Measurements from ENCODE around the gene CCDC88C. TPM values are rescaled to one million over a fixed set of nuclear protein-coding genes. Genes with fewer than 3 reads are reported as not detected.

Gene CCDC88C
- total RNA-seq, 1 donor from 2014 or later = 68.0 TPM

DNA sequence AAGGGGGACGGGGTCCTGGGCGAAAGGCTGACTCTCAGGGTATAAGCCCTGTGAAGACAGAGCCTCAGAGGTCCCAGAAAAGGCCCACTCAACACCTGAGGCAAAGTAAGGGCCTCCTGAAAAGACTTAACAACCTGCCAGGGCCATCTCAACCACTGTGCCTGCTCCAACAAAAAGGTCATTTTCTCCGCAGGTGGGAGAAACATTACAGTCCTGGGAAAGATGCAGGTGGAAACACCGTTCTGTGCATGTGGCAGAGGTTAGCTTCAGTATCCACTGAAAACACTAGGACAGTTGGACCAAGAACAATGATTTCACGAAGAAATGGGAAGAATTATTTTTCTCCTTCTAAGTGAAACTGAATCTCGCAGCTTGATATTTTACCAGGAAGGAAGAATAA lies 50.9 kb downstream of the CCDC88C start:
- Mint-ChIP-seq H3K4me3 (ENCODE audit: unreplicated experiment) (no peak overlapping the region), H3K27me3 (ENCODE audit: unreplicated experiment) (peaks cover 13% of the 10 kb centered on the region), H3K9me3 (ENCODE audit: unreplicated experiment) (peaks cover 7% of the 10 kb centered on the region), H3K36me3 (ENCODE audit: unreplicated experiment) (no peaks in the 10 kb centered on the region), H3K27ac (ENCODE audit: unreplicated experiment) (no peak overlapping the region), H3K4me1 (ENCODE audit: low read depth, unreplicated experiment) (peaks cover 52% of the 10 kb centered on the region)
- no peak for DNase-seq
- TF ChIP-seq, protein P1, sequence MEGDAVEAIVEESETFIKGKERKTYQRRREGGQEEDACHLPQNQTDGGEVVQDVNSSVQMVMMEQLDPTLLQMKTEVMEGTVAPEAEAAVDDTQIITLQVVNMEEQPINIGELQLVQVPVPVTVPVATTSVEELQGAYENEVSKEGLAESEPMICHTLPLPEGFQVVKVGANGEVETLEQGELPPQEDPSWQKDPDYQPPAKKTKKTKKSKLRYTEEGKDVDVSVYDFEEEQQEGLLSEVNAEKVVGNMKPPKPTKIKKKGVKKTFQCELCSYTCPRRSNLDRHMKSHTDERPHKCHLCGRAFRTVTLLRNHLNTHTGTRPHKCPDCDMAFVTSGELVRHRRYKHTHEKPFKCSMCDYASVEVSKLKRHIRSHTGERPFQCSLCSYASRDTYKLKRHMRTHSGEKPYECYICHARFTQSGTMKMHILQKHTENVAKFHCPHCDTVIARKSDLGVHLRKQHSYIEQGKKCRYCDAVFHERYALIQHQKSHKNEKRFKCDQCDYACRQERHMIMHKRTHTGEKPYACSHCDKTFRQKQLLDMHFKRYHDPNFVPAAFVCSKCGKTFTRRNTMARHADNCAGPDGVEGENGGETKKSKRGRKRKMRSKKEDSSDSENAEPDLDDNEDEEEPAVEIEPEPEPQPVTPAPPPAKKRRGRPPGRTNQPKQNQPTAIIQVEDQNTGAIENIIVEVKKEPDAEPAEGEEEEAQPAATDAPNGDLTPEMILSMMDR (IDR thresholded peaks at IDR 0.05; ENCODE audit: partially characterized antibody, unreplicated experiment) = no peak

DNA sequence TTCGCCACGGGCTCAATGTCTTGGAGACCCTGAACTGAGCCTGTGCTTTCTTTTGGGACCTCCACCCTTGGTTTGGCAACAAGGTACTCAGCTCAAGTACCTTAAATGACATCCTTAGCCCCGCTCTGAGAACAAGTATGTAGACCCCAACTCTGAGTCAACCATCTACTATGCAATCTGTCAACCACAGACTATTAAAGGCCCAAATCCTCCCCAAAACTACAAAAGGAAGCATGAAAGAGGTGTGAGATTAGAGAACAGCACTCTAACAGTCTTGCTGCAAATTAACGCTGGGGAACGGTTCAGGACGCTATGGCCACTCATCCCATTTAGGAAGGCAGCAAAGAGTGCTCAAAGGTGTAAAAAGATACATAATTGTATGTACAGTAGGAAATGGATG lies 52.1 kb downstream of the CCDC88C start:
- no peak for DNase-seq

DNA sequence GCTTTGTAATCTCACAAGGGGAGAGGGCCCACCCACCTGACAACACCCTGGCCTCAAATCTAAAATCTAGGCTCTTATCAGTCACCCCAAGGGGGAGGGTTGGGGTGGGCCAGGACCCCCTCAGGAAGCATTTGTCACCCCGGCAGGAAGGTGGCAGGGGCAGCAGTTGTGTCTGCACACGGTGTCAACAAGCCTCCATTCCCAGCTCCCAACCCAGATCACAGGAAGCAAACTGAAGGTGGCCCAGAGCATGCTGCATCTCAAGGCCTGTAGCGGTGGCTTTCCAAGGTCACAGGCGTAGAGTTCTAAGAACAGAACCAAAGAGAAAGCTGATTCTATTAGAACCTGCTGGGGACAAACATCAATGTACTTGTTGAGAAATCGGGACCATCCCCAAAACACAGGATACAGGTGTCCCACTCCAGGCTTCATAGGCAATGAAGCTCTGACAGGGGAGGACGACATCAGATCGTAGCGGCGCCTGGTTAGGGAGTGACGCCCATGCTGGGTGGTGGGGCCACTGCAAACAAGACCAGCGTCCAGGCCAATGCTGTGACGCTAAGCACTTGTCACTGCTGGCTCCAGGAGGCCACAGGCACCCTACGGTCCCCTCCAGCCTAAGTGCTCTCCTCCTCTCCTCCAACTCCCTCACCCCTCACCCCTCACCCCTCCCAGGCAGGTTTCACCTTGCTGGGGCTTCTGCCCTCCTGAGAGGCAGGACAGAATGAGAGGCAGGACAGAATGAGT lies 52.9 kb downstream of the CCDC88C start:
- peaks cover 9% of the 10 kb centered on the region for H3K27me3 Mint-ChIP-seq (ENCODE audit: unreplicated experiment)
- H3K4me1 Mint-ChIP-seq (ENCODE audit: low read depth, unreplicated experiment) = peaks cover 44% of the 10 kb centered on the region
- H3K9me3 Mint-ChIP-seq (ENCODE audit: unreplicated experiment) = peaks cover 5% of the 10 kb centered on the region
- no peak overlapping the region for H3K4me3 Mint-ChIP-seq (ENCODE audit: unreplicated experiment)
- peaks cover under 1% of the 10 kb centered on the region for H3K36me3 Mint-ChIP-seq (ENCODE audit: unreplicated experiment)
- TF ChIP-seq, protein P1 (IDR thresholded peaks at IDR 0.05; ENCODE audit: partially characterized antibody, unreplicated experiment) = no peak
- DNase-seq = no peak
- H3K27ac Mint-ChIP-seq (ENCODE audit: unreplicated experiment) = no peak overlapping the region

More for the DNA sequence above, 52.1 kb downstream of the CCDC88C start:
- Mint-ChIP-seq H3K4me1 (ENCODE audit: low read depth, unreplicated experiment) (peaks cover 52% of the 10 kb centered on the region), H3K4me3 (ENCODE audit: unreplicated experiment) (no peak overlapping the region), H3K9me3 (ENCODE audit: unreplicated experiment) (peaks cover 7% of the 10 kb centered on the region), H3K27me3 (ENCODE audit: unreplicated experiment) (peaks cover 10% of the 10 kb centered on the region), H3K27ac (ENCODE audit: unreplicated experiment) (no peak overlapping the region), H3K36me3 (ENCODE audit: unreplicated experiment) (no peaks in the 10 kb centered on the region)
- TF ChIP-seq, protein P1 (IDR thresholded peaks at IDR 0.05; ENCODE audit: partially characterized antibody, unreplicated experiment) = no peak

DNA sequence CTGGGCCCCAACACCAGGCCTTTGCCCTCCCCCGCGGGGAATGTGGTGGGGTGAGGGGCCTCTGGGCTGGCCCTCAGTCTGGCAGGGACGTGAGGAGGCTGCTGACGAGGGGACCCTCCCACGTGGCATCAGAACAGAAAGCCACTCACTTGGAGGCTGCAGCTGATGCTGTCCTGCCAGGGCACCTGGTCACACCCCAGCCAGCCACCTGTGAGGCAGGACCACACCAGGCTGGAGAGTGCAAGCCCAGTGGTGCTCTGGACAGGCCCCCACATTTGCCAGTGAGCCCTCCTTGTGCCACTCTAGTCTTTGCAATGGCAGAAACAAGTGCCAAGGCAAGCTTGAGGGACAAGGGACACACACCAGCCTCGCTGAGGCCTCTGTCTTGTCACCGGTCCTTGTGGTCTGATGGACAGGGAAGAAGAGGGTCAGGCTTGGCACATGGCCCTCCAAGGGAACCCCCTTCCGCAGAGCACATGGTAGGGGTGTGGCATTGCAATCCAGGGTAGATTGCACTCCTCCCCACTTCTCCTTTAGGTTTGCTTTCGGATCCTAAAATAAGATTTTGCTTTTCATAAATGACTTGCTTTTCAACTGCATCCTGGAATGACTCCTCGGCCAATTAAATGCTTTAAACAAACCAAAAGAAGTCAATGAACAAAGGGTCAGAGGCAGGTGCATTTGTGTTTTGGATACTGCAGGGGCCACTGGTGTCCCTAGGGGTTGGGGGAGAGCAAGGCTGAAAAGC lies 53.7 kb downstream of the CCDC88C start:
- H3K4me3 Mint-ChIP-seq (ENCODE audit: unreplicated experiment) = no peak overlapping the region
- no peak for DNase-seq
- H3K9me3 Mint-ChIP-seq (ENCODE audit: unreplicated experiment) = peaks cover 8% of the 10 kb centered on the region
- peaks cover 43% of the 10 kb centered on the region for H3K4me1 Mint-ChIP-seq (ENCODE audit: low read depth, unreplicated experiment)
- H3K27ac Mint-ChIP-seq (ENCODE audit: unreplicated experiment) = no peak overlapping the region
- peaks cover 6% of the 10 kb centered on the region for H3K36me3 Mint-ChIP-seq (ENCODE audit: unreplicated experiment)
- TF ChIP-seq, protein P1 (IDR thresholded peaks at IDR 0.05; ENCODE audit: partially characterized antibody, unreplicated experiment) = no peak
- peaks cover 8% of the 10 kb centered on the region for H3K27me3 Mint-ChIP-seq (ENCODE audit: unreplicated experiment)

Measured in glutamatergic neuron (in vitro differentiated cells).